AG08396 (cell line): ENCODE results near the gene ZMYM2.
"Not testable (repeated sequence)": the region's sequence is repeated elsewhere in the genome, so short reads cannot be mapped to it uniquely, and the experiment has no call there.

Experiments used
- DNase-seq: peaks from one replicate; pipeline ENCODE4 v3.0.0; 2012; ENCODE audit warnings: low spot score, mixed read lengths

ZMYM2 gene

DNA sequence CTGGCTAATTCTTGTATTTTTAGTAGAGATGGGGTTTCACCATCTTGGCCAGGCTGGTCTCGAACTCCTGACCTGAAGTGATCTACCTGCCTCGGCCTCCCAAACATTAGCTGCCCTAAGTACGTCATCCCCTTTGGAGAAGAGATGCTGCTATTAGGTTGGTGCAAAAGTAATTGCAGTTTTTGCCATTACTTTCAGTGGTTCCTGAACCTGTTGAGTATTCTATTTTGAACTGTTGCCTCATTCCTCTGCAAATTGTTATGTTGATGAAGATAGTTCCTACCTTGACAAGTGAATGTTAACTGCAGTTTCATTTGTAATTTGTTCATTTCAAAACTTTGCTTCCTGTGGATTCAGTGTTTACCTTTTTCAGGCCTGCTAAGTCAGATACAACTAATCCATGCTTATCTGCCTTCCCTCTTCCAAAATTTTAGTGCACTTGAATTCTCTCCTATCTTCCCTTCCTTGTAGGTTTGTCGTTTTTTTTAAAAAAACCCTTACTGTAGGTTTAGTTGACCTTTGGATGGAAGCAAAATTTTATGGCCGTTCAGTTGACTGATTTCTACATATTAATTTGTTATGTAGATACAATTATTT, 24.0 kb downstream of the ZMYM2 start:
- DNase-seq, result no peak

DNA sequence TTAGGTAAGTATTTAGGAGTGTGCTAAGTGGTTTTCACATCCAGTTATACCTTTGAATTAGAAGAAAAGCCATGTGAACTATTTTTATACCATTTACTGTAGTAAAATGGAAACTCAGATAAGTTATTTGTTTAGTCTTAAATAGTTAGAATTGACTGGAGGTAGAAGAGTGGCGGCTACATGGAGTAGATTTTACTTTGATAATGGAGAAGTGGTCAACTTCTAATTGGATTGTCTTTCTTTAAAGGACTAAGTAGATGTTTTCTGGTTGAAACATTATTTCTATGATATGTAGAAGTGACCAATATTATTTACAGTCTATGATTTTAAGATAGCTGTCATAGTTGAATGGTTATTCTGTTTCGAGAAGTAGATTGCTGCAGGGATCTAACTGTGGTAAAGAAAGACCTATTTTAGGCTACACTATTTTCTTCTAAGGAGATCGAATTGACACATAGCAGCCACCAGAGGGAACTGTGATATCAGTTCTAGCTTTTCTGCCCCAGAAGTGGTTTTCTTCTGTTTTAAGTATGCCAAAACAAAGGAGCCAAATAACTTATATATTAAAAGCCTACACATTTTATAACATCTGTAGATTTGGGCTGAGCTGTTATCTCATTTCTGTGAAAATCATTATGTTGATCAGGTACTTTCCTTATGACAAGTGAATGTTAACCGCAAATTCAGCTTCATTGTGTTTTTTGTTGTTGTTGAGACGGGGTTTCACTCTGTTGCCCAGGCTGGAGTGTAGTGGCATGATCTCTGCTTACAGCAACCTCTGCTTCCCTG, 26.1 kb downstream of the ZMYM2 start:
- peak; percentile 47 for DNase-seq

DNA sequence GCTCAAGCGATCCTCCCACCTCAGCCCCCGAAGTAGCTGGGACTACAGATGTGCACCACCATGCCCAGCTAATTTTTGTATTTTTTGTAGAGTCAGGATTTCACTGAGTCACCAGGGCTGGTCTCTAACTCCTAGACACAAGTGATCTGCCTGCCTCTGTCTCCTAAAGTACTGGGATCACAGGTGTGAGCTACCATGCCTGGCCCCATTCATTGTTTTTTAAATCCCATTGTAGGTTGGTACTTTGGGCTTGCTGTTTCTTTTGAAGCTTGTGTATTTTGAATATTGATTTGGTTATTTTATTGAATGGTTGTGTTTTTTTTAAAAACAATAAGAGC, 26.7 kb downstream of the ZMYM2 start:
- no peak for DNase-seq

DNA sequence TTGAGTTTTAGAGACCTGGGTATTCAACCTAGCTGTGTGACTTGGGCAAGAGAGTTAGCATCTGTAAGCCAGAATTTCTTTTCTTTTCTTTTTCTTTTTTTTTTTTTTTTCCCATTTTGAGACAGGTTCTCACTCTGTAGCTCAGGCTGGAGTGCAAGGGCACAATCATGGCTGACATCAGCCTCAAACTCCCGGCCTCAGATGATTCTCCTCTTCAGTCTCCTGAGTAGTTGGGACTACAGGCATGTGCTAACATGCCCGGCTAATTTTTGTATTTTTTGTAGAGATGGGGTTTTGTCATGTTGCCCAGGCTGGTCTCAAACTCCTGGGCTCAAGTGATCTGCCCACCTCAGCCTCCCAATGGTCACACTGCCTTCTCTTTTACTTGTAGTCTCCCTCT, 33.0 kb downstream of the ZMYM2 start:
- no peak for DNase-seq

DNA sequence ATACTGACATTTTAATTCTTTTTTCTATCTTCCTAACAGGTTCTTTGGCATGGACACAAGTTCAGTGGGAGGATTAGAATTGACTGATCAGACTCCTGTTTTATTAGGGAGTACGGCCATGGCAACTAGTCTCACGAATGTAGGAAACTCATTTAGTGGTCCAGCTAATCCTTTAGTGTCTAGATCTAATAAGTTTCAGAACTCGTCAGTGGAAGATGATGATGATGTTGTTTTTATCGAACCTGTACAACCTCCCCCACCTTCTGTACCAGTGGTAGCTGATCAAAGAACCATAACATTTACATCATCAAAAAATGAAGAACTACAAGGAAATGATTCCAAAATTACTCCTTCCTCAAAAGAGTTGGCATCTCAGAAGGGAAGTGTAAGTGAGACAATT, 34.5 kb downstream of the ZMYM2 start:
- DNase-seq, result no peak

DNA sequence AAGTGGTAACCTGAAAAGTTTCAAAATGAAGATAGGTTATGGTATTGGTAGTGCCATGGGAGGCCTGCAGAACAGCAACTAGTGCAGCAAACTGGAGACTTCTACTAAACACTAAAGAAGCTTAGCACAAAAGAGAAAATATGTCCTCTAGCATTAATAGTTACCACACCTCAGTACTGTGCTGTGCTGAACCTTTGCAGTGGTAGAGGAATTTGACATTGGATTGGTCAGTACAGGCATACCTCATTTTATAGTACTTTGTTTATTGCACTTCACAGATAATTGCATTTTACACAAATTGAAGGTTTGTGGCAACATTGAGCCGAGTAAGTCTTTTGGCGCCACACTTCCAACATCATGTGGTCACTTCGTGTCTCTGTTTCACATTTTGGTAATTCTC, 40.4 kb downstream of the ZMYM2 start:
- DNase-seq, result no peak

DNA sequence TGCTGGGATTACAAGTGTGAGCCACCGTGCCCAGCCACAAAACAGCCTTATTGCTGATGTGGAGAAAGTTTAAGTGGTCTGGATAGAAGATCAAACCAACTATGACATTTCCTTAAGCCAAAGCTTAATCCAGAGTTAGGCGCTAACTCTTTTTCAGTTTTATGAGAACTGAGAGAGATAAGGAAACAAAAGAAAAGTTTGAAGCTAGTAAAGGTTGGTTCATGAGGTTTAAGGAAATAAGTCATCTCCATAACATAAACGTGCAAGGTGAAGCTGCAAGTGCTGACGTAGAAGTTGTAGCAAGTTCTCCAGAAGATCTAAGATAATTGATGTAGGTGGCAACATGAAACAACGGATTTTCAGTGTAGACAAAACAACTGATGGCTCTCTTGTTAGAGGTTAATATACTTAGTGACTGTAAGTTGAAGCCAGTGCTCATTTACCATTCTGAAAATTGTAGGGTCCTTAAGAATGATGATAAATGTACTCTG, 41.6 kb downstream of the ZMYM2 start:
- no peak for DNase-seq

DNA sequence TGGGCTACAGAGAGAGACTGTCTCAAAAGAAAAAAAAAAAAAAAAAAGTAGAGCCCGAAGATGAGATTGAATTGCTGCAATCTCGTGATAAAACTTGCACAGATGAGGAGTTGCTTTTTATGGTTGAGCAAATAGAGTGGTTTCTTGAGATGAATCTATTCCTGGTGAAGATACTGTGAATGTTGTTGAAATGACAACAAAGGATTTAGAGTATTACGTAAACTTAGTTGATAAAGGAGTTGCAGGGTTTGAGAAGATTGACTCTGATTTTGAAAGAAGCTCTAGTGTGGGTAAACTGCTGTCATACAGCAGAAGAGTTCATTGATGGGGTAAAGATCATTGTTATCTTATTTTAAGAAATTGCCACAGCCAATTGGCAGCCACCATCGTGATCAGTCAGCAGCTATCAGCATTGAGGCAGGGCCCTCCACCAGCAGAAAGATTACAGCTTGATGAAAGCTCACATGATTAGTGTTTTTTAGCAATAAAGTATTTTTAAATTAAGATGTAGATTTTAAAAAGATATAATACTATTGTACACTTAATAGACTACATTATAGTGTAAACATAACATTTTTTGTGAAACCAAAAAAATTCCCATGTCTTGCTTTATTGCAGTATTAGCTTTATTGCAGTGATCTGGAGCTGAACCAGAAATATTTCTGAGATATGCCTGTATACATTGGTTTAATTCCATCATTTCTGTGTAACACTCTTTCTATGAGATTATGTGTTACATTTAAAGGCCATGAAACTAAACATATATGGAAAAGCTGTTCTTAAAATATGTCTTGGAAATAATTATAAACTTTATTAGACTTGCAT, 43.1 kb downstream of the ZMYM2 start:
- no peak for DNase-seq

DNA sequence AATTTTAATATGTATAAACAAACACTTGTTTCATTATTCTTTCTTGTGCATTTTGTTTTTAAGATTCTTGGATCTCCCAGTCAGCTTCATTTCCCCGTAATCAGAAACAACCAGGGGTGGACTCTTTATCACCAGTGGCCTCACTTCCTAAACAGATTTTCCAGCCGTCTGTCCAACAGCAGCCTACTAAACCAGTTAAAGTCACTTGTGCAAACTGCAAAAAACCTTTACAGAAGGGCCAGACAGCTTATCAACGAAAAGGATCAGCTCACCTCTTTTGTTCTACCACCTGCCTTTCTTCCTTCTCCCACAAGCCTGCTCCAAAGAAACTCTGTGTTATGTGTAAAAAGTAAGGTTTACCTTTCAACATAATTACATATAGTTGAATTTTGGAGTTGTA, 44.3 kb downstream of the ZMYM2 start:
- DNase-seq, result no peak

DNA sequence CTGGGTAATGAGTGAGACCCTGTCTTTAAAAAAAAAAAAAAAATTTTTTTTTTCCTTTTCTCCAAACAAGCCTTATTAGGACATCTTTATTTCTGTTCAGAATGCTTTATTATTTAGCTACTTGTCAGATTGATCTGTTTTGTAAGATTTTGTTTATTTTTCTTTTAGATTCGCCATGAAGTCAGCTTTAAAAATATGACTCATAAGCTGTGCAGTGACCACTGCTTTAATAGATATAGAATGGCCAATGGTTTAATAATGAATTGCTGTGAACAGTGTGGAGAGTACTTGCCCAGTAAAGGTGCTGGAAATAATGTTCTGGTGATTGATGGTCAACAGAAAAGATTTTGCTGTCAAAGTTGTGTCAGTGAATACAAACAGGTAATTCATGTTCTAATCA, 47.7 kb downstream of the ZMYM2 start:
- peak; percentile 10 for DNase-seq

DNA sequence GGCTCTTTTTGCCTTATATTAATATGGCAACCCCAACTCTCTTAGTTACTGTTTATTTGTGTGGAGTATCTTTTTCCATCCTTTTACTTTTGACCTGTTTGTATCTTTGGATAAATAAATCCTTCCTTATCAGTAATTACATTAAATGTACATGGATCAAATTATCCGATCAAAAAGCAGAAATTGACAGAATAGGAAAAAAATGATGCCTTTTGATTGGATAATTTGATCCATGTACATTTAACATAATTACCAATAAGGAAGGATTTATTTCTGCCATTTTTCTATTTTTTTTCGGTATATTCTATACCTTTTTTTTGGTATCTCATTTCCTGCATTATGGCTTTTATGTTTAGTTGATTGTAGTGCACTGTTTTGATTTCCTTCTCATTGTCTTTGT, 57.2 kb downstream of the ZMYM2 start:
- no peak for DNase-seq

DNA sequence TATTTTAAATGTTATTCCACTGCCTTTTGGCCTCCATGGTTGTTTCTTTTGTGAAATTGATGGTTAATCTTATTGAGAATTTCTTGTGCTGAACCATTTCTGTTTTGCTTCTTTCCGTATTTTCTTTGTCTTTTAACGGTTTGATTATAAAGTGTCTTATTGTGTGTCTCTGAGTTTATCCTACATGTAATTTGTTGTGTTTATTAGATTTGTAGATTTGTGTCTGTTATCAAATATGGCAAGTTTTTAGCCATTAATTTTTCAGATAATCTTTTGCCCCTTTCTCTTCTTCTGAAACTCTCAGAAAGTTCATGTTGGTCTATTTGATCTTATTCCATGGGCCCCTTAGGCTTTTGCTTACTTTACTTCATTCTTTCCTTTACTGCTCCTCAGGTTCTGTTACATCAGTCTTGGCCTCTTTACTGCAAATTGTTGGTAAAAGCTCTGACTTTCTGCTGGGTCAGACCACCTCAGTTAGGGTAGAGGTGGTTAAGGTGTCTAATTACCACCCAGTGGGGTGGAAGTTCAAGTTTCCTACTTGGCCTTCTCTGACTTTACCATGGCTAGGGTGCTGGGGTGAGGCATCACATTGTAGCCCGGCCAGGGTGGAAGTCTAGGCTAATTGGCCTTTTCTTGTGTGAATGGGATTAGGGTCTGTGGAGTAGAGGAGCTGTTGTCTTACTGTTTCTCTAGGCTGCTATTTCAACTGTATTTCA, 58.3 kb downstream of the ZMYM2 start:
- DNase-seq, result no peak

DNA sequence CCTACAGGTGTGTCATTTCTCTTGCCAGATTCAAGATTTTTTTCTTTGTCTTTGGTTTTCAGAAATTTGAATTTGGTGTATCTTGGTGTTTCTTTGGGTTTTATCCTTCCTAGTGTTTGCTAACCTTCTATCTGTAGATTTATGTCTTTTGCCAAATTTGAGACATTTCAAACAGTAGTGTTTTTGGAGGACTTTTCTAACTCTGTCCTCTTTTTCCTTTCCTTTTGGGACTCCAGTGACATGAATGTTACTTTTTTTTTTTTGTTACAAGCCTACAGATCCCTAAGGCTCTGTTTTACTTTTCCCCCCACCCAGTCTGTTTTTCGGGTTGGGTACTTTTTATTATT, 58.8 kb downstream of the ZMYM2 start:
- no peak for DNase-seq

DNA sequence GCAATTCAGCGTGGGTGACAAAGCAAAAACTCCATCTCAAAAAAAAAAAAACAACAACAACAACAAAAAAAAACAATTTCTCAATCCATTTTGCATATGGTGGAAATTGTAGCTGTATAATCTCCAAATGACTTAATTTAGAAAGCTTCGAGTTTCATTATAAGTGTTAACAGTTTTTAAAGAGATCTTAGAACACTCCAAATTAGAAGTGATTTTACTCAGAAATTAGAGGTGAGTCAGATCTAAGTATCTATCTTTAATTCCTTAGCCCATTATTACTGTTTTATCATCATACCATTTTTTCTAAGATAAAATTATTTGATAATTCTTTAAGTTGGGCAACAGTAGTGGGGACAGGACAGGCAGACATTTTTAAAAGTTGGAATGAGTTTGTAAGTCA, 60.5 kb downstream of the ZMYM2 start:
- no peak for DNase-seq

DNA sequence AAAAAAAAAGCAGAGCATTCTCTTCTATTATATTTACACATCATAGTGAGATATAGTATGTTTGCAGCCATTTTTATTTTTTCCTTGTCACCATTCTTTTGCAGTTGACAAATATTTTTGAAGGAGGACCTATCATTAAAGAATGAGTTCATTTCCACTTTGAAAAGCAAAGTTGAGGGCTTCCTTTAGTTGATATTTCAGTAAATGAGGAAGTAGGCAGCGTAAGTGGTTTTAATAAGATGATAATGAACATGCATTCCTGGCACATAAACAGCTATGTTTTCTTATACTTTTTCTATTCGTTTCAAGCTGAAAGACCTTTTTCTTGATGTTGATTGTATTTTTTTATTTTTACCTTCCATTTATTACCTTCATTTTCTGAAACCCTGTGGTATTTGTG, 66.2 kb downstream of the ZMYM2 start:
- DNase-seq, result no peak

DNA sequence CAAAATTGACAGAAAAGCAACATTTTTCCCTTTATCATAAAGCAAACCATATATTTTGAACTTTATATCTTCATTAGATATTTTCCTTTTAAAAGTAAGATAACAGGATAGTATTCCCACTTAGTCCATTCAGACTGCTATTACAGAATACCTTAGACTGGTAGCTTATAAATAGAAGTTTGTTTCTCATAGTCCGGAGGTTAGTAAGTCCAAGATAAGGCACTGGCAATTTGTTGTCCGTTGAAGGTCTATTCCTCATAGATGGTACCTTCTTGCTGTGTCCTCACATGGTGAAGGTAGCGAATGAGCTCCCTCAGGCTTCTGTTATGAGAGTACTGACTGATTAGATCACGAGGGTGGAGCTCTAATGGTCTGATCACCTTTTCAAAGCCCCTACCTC, 70.4 kb downstream of the ZMYM2 start:
- DNase-seq, result no peak

DNA sequence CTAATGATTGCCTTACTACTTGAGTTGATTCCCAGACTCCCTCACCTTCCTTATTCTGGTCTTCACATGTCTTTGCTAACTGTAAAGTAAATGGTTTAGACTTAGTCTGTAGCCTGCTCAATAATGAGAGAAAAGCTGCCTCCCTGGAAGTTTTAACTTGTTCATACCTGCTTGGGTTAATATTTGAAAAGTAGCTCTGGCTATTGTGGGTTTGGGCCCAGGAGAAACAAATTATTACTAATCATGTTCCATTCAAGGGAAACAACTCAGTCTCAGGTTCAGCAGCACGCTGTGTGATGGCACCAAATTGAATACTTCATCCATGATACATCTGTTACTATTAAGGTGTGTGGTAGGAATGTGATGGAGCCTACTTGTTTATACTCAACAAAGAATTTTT, 75.0 kb downstream of the ZMYM2 start:
- DNase-seq, result no peak

DNA sequence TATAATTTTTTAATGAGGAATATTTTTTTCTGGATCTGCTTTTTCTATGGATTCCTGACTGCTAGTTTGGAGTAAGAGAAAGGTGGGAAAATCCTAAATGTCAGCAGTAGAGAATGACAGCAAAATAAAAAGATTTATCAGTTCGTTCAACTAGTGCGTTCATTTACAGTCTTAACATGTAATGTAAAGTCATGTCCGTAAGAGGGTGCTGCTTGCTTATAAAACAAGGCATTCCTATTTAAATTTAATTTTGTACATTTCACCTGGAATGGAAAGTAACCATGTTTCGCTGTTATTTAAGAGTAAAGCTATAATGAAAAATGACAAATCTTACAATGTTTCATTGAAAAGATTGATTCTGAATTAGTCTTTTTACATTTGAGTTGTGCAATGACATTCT, 76.6 kb downstream of the ZMYM2 start:
- DNase-seq, result no peak

DNA sequence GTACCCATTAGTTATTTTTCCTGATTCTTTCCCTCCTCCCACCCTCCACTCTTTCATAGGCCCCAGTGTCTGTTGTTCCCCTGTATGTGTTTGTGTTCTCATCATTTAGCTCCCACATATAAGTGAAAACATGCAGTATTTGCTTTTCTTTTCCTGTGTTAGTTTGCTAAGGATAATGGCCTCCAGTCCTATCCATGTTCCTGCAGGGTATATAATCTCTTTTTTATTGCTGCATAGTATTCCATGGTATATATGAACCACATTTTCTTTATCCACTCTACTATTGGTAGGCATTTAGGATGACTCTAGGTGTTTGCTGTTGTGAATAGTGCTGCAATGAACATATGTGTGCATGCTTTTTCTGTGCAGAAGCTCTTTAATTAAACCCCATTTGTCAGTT, 79.4 kb downstream of the ZMYM2 start:
- no peak for DNase-seq

DNA sequence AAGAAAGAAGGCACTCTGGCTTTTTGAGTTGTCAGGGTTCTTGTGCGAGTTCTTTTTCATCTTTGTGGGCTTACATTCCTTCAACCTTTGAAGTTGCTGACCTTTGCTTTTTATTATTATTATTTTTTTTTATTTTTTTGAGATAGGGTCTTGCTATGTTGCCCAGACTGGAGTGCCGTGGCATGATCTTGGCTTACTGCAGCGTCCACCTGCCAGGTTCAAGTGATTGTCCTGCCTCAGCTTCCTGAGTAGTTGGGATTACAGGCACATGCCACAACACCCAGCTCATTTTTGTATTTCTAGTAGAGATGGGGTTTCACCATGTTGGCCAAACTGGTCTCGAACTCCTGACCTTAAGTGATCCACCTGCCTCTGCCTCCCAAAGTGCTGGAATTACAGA, 84.1 kb downstream of the ZMYM2 start:
- not testable (repeated sequence) for DNase-seq

DNA sequence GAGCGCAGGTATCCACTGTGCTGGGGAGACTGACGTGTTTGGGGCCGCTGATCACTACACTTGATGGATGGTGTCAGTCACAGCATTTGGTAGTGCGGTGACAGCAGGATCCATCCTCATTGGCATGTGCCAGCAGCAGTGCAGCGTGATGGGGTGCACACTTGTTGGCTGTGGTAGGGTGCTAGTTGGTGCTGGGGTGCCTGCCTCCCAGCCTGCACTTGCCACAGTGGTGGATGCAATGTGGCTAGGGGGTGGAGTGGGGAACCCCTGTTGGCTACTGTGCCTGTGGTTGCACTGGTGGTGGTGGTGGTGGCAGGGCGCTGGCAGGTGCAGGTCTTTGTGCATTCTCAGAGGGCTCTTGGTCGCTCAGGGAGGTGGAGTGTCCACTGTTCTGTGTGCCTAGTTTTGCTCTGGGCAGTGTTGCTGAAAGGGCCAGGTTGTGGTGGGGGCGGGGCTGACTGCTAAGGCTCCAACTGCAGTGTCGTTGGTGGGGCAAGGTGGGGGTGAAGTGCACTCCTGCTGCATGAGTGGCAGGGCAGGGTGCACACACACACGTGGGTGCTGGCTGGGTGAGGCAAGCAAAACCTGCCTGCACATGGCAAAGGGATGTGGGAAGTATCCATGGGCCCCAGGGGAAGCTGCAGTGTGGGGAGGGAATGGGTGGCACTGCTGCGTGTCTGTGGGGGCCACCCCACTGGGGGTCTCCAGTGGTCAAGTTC, 84.8 kb downstream of the ZMYM2 start:
- DNase-seq, result no peak

DNA sequence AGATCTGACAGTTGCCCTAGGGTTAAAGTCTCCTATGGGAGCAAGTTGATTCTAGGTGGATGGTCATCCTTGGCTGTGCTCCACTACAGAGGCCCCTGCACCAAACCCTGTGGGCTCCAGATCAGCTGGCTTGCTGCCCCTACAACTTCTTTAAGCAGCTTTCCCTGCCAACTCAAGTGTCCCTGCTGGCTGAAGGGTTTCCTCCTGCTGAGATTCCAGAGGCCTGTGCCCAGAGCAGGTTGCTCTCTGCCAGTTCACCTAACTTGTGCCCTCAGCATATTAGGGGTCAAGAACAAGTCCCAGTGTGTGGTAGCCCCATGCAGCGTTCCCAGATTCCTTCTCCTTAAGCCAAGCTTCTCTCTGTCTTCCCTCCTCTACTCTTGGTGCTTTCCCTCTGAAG, 85.6 kb downstream of the ZMYM2 start:
- DNase-seq, result no peak
